Measurements from ENCODE around the gene EIF2B2.

Gene EIF2B2

GRCh38 chr14:74973905-74974363, 28.8 kb upstream of the EIF2B2 start:
- DNase-seq (ENCODE audit: insufficient read length, low spot score) (no peak), FAIRE-seq (no peak)
- no peak for TF ChIP-seq CTCF (IDR thresholded peaks at IDR 0.05; ENCODE audit: insufficient read depth, missing control alignments)

- TF ChIP-seq CTCF (IDR thresholded peaks at IDR 0.05; ENCODE audit: insufficient read depth, missing control alignments) = no peak
- no peak for FAIRE-seq
- no peak for DNase-seq (ENCODE audit: insufficient read length, low spot score)
These were observed 28.2 kb upstream of the EIF2B2 start for GRCh38 chr14:74974364-74975058.

GRCh38 chr14:74975059-74975810, 27.5 kb upstream of the EIF2B2 start:
- DNase-seq (ENCODE audit: insufficient read length, low spot score) (no peak), FAIRE-seq (no peak)
- TF ChIP-seq CTCF (IDR thresholded peaks at IDR 0.05; ENCODE audit: insufficient read depth, missing control alignments) = no peak

GRCh38 chr14:74976264-74977113, 26.2 kb upstream of the EIF2B2 start:
- TF ChIP-seq CTCF (IDR thresholded peaks at IDR 0.05; ENCODE audit: insufficient read depth, missing control alignments) = no peak
- FAIRE-seq = no peak
- no peak for DNase-seq (ENCODE audit: insufficient read length, low spot score)

GRCh38 chr14:74977164-74977900, 25.4 kb upstream of the EIF2B2 start:
- FAIRE-seq = no peak
- DNase-seq (ENCODE audit: insufficient read length, low spot score) = no peak
- TF ChIP-seq CTCF (IDR thresholded peaks at IDR 0.05; ENCODE audit: insufficient read depth, missing control alignments) = no peak

- DNase-seq (ENCODE audit: insufficient read length, low spot score) (no peak), FAIRE-seq (no peak)
- TF ChIP-seq CTCF (IDR thresholded peaks at IDR 0.05; ENCODE audit: insufficient read depth, missing control alignments) = no peak
These were observed 24.8 kb upstream of the EIF2B2 start for GRCh38 chr14:74977901-74978385.
